H9 (cell line): ENCODE results near the gene TUBA8. TPM values are rescaled to one million over a fixed set of nuclear protein-coding genes. Genes with fewer than 3 reads are reported as not detected.

Source experiments
- DNase-seq: peaks from one replicate; pipeline ENCODE4 v3.0.0-alpha.2; 2017
- H2AFZ ChIP-seq: one replicate; pipeline ENCODE4 v1.6.1; 2013; ENCODE audit warnings: mild to moderate bottlenecking, low read length, control low read depth, moderate library complexity
- H2AK5ac ChIP-seq: 2 replicates; pipeline ENCODE4 v1.6.1; 2013; ENCODE audit warnings: low read length, control low read depth, mixed read lengths; ENCODE audit not compliant: insufficient read length
- H2BK120ac ChIP-seq: one replicate; pipeline ENCODE4 v1.6.1; 2013; ENCODE audit warnings: low read depth, mild to moderate bottlenecking, low read length, control low read depth, inconsistent platforms; ENCODE audit not compliant: poor library complexity, severe bottlenecking
- H2BK12ac ChIP-seq: 2 replicates; pipeline ENCODE4 v1.6.1; 2013; ENCODE audit warnings: low read length, control low read depth, mixed read lengths, low read depth; ENCODE audit not compliant: insufficient read length
- H2BK15ac ChIP-seq: 2 replicates; pipeline ENCODE4 v1.6.1; 2013; ENCODE audit warnings: low read depth, low read length, control low read depth
- H2BK20ac ChIP-seq: one replicate; pipeline ENCODE4 v1.6.1; 2013; ENCODE audit warnings: low read depth, mild to moderate bottlenecking, low read length, control low read depth, inconsistent platforms; ENCODE audit not compliant: poor library complexity, severe bottlenecking
- H2BK5ac ChIP-seq: 2 replicates; pipeline ENCODE4 v1.6.1; 2013; ENCODE audit warnings: low read length, control low read depth, mixed read lengths; ENCODE audit not compliant: insufficient read length
- H3K14ac ChIP-seq: 2 replicates; pipeline ENCODE4 v1.6.1; 2013; ENCODE audit warnings: low read length, control low read depth; ENCODE audit not compliant: insufficient read depth
- H3K18ac ChIP-seq: 2 replicates; pipeline ENCODE4 v1.6.1; 2013; ENCODE audit warnings: low read depth, mild to moderate bottlenecking, mixed read lengths, low read length, control low read depth; ENCODE audit not compliant: insufficient read length
- H3K23ac ChIP-seq: 2 replicates; pipeline ENCODE4 v1.6.1; 2013; ENCODE audit warnings: low read length, control low read depth, mixed read lengths, low read depth; ENCODE audit not compliant: insufficient read length
- H3K23me2 ChIP-seq: 2 replicates; pipeline ENCODE4 v1.6.1; 2013; ENCODE audit warnings: low read depth, mild to moderate bottlenecking, mixed read lengths, low read length, control low read depth; ENCODE audit not compliant: insufficient read length, poor library complexity, severe bottlenecking
- H3K27ac ChIP-seq: 2 replicates; pipeline ENCODE4 v1.5.1; 2013; ENCODE audit warnings: low read length, control low read depth, mixed read lengths, low read depth; ENCODE audit not compliant: insufficient read length
- H3K27me3 ChIP-seq: 2 replicates; pipeline ENCODE4 v1.6.1; 2013; ENCODE audit warnings: low read length, control low read depth, inconsistent platforms; ENCODE audit not compliant: insufficient read depth
- H3K4ac ChIP-seq: 2 replicates; pipeline ENCODE4 v1.6.1; 2013; ENCODE audit warnings: low read depth, mild to moderate bottlenecking, control low read depth, inconsistent platforms, low read length, moderate library complexity
- H3K4me1 ChIP-seq: 2 replicates; pipeline ENCODE4 v1.6.1; 2013; ENCODE audit warnings: low read length, control low read depth, inconsistent platforms; ENCODE audit not compliant: insufficient read depth
- H3K4me2 ChIP-seq: 2 replicates; pipeline ENCODE4 v1.6.1; 2013; ENCODE audit warnings: low read length, control low read depth, mixed read lengths; ENCODE audit not compliant: insufficient read length, insufficient read depth
- H3K56ac ChIP-seq: 2 replicates; pipeline ENCODE4 v1.6.1; 2013; ENCODE audit warnings: low read depth, mild to moderate bottlenecking, mixed read lengths, low read length, control low read depth; ENCODE audit not compliant: insufficient read length
- H3K79me1 ChIP-seq: 2 replicates; pipeline ENCODE4 v1.6.1; 2013; ENCODE audit warnings: low read depth, mild to moderate bottlenecking, moderate library complexity, low read length, control low read depth, inconsistent platforms; ENCODE audit not compliant: insufficient read depth, poor library complexity, severe bottlenecking
- H3K79me2 ChIP-seq: 2 replicates; pipeline ENCODE4 v1.6.1; 2013; ENCODE audit warnings: low read length, control low read depth, inconsistent platforms; ENCODE audit not compliant: insufficient read depth
- H3K9ac ChIP-seq: 2 replicates; pipeline ENCODE4 v1.6.1; 2013; ENCODE audit warnings: low read length, control low read depth, mixed read lengths; ENCODE audit not compliant: insufficient read length; ENCODE audit errors: extremely low read depth
- H3K9me3 ChIP-seq: one replicate; pipeline ENCODE4 v1.6.1; 2013; ENCODE audit warnings: low read depth, low read length, inconsistent platforms; ENCODE audit not compliant: control insufficient read depth
- H3T11ph ChIP-seq: one replicate; pipeline ENCODE4 v1.6.1; 2013; ENCODE audit warnings: mild to moderate bottlenecking, low read length, control low read depth, inconsistent platforms
- H4K20me1 ChIP-seq: one replicate; pipeline ENCODE4 v1.6.1; 2013; ENCODE audit not compliant: control insufficient read depth, insufficient read length, insufficient read depth
- H4K5ac ChIP-seq: 2 replicates; pipeline ENCODE4 v1.6.1; 2013; ENCODE audit warnings: low read depth, mild to moderate bottlenecking, mixed read lengths, low read length, control low read depth; ENCODE audit not compliant: insufficient read length
- H4K8ac ChIP-seq: replicated peaks from 2 replicates; pipeline ENCODE4 v1.6.1; 2013; ENCODE audit warnings: low read length, control low read depth, mixed read lengths, low read depth; ENCODE audit not compliant: insufficient read length
- H4K91ac ChIP-seq: 2 replicates; pipeline ENCODE4 v1.6.1; 2013; ENCODE audit warnings: low read depth, mild to moderate bottlenecking, moderate library complexity, mixed read lengths, low read length, control low read depth; ENCODE audit not compliant: insufficient read length
- H3K27ac Mint-ChIP-seq, 3 experiments: 2 replicates in 2 of 3; 3 replicates in 1 of 3; pipeline ENCODE4 v1.8.0; 2020 to 2021; ENCODE audit warnings: mixed read lengths in 3 of 3, mild to moderate bottlenecking in 1 of 3, moderate library complexity in 1 of 3
- H3K27me3 Mint-ChIP-seq: 2 replicates; pipeline ENCODE4 v1.8.0; 2021; ENCODE audit warnings: low read depth, mild to moderate bottlenecking, moderate library complexity, mixed read lengths
- H3K36me3 Mint-ChIP-seq, 3 experiments: 2 replicates in 2 of 3; 3 replicates in 1 of 3; pipeline ENCODE4 v1.8.0; 2020 to 2021; ENCODE audit warnings: low read depth in 3 of 3, mixed read lengths in 3 of 3; ENCODE audit not compliant: insufficient read depth in 1 of 3
- H3K4me1 Mint-ChIP-seq, 2 experiments: 2 replicates each; pipeline ENCODE4 v1.8.0; 2020; ENCODE audit warnings: mixed read lengths in 2 of 2
- H3K4me3 Mint-ChIP-seq, 2 experiments: 2 replicates in 1 of 2; 3 replicates in 1 of 2; pipeline ENCODE4 v1.8.0; 2020 to 2021; ENCODE audit warnings: mild to moderate bottlenecking in 2 of 2, mixed read lengths in 2 of 2, moderate library complexity in 1 of 2
- H3K9me3 Mint-ChIP-seq, 2 experiments: 2 replicates in 1 of 2; 3 replicates in 1 of 2; pipeline ENCODE4 v1.8.0; 2020; ENCODE audit warnings: mild to moderate bottlenecking in 2 of 2, mixed read lengths in 2 of 2, moderate library complexity in 1 of 2
- CTCF ChIP-seq: fragments of 200-600 bp; sonication (generic); conservative IDR thresholded peaks from 3 replicates; pipeline ENCODE4 v1.8.0; 2021; ENCODE audit warnings: antibody characterized with exemption, mild to moderate bottlenecking
- WGBS: extraction: QIAGEN DNeasy Blood & Tissue Kit; methylation state at CpG from one replicate; pipeline ENCODE4 v1.1.7; 2013; ENCODE audit warnings: missing lambda C conversion rate, low lambda C conversion rate, mixed read lengths; ENCODE audit not compliant: insufficient read length; ENCODE audit errors: extremely low coverage; 5-methylcytosine and 5-hydroxymethylcytosine counted together
- total RNA-seq: library from RNA; stranded (reverse); gene quantifications from 2 replicates; pipeline ENCODE4 v1.2.1, GENCODE V29; 2021

TUBA8 gene
- total RNA-seq, 1 experiment from 2014 or later, result 2.0 TPM

- Histone ChIP-seq H3K14ac (no peak overlapping the region), H3K23me2 (no peaks in the 10 kb centered on the region), H3K4me1 (no peaks in the 10 kb centered on the region), H4K5ac (no peak overlapping the region), H3K4ac (no peak overlapping the region), H2BK12ac (no peak overlapping the region), H3K18ac (no peak overlapping the region), H3K9ac (no peak overlapping the region), H3K79me1 (no peaks in the 10 kb centered on the region), H3T11ph (no peak overlapping the region), H3K23ac (no peak overlapping the region), H2BK15ac (no peak overlapping the region), H3K27ac (no peak overlapping the region), H2BK120ac (no peak overlapping the region), H2BK20ac (no peak overlapping the region), H3K4me2 (no peak overlapping the region), H4K20me1 (no peaks in the 10 kb centered on the region), H2AFZ (no peak overlapping the region), H2AK5ac (no peak overlapping the region), H3K56ac (no peak overlapping the region), H3K79me2 (no peaks in the 10 kb centered on the region; the same call in 1 of the 2 replicates), H4K91ac (no peak overlapping the region), H4K8ac (no peak overlapping the region), H2BK5ac (no peak overlapping the region), H3K27me3 (no peaks in the 10 kb centered on the region), H3K9me3 (no peaks in the 10 kb centered on the region)
- no peak for TF ChIP-seq CTCF
- H3K4me1 Mint-ChIP-seq, result peaks cover 0 to 3% of the 10 kb centered on the region in 2 experiments; a peak in 1 of 4 replicates
- DNase-seq, result no peak
- H3K9me3 Mint-ChIP-seq, result no peaks in the 10 kb centered on the region
- no peaks in the 10 kb centered on the region for H3K27me3 Mint-ChIP-seq
- no CpG with 5 or more reads among the region's 3 CpGs for WGBS
- peaks cover 9 to 18% (median 9%) of the 10 kb centered on the region in 3 experiments for H3K36me3 Mint-ChIP-seq
- no peak overlapping the region for H3K4me3 Mint-ChIP-seq
- H3K27ac Mint-ChIP-seq, result peak overlapping the region in 1 of 3 experiments; percentile 11; a peak in 2 of 7 replicates
Measured at GRCh38 chr22:18096823-18097222, 13.8 kb upstream of the TUBA8 start.
